Retinal pigment epithelial cell (primary cell): Measurements from ENCODE around the gene BACH2.
"Not testable (repeated sequence)": the region's sequence is repeated elsewhere in the genome, so short reads cannot be mapped to it uniquely, and the experiment has no call there.

Source experiments
- DNase-seq: peaks from one replicate; pipeline ENCODE4 v3.0.0-alpha.2; 2010; ENCODE audit warnings: low read depth
- H3K4me3 ChIP-seq: 2 replicates; pipeline ENCODE4 v1.5.1; 2011; ENCODE audit warnings: mild to moderate bottlenecking, low read length, control low read depth, moderate library complexity
- TF ChIP-seq, protein P1 (sequence below): conservative IDR thresholded peaks from 2 replicates; pipeline ENCODE4 v1.5.1; 2011; ENCODE audit warnings: low read depth, low read length, control low read depth, inconsistent platforms

The BACH2 gene

DNA sequence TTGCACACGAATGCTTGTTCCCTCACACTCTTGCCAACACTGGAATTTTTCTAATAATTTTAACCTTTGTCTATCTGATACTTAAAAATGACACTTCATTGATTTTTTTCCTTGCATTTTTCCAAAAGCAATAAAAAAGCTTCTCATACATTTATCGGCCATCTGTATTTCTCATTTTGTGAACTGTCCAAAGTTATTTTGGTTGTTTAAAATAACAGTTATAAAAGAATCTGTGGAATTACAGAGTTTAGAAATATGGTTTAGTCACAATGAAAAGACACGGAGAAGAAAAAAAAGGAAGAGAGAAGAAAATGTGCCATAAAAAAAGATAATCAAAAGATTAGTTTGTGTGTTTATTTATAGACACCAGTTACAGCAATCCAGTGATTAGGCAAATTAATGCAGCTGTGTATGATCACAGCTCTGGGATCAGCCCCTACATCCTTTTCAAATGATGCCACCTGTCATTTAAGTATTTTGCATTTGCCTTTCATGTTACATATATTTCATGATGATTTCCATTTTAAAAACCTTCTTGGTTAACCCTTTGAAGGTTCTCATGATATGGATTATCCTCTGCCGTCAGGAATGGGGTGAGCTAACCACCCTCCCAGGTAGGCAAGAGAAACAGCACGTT, 171.7 kb downstream of the BACH2 start:
- no peak overlapping the region for H3K4me3 ChIP-seq
- TF ChIP-seq, protein P1, sequence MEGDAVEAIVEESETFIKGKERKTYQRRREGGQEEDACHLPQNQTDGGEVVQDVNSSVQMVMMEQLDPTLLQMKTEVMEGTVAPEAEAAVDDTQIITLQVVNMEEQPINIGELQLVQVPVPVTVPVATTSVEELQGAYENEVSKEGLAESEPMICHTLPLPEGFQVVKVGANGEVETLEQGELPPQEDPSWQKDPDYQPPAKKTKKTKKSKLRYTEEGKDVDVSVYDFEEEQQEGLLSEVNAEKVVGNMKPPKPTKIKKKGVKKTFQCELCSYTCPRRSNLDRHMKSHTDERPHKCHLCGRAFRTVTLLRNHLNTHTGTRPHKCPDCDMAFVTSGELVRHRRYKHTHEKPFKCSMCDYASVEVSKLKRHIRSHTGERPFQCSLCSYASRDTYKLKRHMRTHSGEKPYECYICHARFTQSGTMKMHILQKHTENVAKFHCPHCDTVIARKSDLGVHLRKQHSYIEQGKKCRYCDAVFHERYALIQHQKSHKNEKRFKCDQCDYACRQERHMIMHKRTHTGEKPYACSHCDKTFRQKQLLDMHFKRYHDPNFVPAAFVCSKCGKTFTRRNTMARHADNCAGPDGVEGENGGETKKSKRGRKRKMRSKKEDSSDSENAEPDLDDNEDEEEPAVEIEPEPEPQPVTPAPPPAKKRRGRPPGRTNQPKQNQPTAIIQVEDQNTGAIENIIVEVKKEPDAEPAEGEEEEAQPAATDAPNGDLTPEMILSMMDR, result no peak
- no peak for DNase-seq

DNA sequence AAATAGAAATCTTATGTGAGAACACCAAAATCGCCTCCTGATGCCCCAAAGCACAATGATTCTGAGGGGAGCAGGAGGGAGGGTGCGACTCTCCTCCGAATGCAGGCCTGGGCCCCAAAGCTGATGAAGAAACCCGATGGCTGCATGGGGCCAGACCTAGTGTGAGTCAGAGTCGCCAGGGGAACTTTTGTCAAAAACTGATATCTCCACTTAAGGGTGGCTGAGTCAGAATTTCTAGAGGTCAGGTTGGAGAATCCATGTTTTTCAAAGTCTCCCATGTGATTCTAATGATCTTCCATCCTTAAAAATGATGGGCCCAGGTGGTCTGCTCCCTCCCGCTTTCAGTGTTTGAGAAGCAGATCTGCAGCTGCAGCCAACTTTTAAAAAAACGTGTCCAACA, 172.8 kb downstream of the BACH2 start:
- H3K4me3 ChIP-seq, result no peak overlapping the region
- TF ChIP-seq, protein P1, result no peak
- no peak for DNase-seq

DNA sequence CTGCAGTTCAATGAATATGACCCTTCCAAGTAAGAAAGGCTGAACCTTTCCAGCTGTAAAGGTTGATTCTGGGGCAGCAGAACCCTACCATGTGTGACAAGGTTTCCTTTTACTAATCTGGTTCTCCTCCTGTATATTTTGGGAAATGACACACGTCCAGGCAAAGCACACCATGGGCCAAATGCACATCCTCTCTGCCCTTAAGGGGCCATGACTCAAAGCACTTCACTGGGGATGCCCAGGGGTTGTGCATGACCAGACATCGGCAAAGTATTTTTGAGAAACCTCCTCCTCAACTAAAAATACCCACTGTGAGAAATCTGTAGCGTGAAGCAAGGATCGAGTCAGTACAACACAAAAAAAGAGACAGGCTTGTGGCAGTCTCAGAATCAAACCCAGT, 174.7 kb downstream of the BACH2 start:
- DNase-seq, result no peak
- H3K4me3 ChIP-seq, result no peak overlapping the region
- TF ChIP-seq, protein P1, result no peak

DNA sequence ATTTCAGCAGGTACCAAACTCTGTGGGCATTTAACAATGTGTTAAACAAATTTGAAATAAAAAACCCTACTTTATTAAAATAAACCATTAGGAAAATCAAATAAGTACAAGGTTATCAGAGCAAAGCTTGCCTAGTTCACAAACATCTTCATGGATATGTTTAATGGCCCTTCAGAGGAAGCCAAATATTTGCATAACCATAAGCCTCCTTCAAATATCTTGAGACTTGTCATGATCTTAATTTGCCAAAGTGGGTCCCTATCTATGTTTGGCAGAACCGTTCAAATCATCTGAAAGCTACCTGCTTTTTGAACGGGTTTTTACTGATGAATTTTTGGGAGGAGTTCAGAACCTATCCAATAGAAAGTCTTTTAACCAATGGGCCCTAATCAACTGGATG, 176.3 kb downstream of the BACH2 start:
- TF ChIP-seq, protein P1, result no peak
- no peak overlapping the region for H3K4me3 ChIP-seq
- no peak for DNase-seq

DNA sequence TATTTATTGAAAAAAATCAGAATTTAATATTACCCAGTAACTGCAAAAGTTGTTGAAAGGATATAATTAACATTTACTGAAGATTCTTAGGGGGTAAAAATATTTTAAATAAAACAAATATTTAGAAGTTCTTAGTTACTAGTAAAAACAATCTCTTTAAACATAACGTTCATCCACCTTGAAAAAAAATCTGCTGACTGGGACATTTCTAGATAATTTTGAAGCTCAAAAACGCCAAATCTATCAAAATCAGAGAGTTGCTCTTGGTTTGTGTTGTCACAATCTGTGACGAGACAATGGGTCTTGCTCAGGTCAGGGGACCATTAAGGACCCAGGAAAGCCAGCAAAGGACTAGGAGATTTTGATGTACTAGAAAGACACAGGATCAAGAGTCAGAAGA, 177.0 kb downstream of the BACH2 start:
- TF ChIP-seq, protein P1, result no peak
- no peak for DNase-seq
- no peak overlapping the region for H3K4me3 ChIP-seq

DNA sequence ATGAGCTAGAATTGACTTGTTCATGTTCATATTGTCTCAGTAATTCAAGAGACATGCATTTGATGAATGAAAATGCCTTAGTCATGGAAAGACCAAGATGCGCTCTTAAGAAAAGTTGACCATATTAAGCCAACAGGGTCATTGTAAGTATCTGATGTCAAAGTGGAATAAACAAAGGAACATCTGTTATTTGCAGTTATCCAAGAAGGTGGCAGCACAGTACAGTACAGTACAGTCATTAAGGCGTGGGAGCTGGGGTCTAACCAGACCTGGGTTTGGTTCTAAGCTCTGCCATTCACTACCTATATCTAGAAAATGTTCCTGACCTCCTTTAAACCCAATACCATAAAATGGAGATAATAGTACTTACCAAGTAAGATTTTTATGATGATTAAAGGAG, 178.1 kb downstream of the BACH2 start:
- H3K4me3 ChIP-seq, result no peak overlapping the region
- TF ChIP-seq, protein P1, result no peak
- no peak for DNase-seq

DNA sequence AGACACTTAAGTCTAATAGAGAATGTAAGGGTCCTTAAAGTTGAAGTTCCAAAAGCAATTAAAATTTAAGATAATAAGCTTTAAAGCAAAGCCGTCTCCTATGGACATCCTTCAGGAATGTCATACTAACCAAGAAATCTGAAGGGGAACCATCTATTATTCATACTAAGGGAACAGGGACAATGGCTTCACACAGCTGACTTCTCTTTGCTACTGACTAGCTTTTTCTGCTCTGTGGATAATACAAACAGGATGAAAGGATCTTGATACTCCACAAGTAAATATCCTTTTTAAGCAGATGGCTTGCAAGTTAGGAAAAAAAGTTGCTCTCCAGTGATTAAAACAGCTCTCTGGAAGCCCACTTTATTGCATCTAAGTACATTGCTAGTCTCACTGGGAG, 178.6 kb downstream of the BACH2 start:
- no peak overlapping the region for H3K4me3 ChIP-seq
- TF ChIP-seq, protein P1, result no peak
- DNase-seq, result no peak

DNA sequence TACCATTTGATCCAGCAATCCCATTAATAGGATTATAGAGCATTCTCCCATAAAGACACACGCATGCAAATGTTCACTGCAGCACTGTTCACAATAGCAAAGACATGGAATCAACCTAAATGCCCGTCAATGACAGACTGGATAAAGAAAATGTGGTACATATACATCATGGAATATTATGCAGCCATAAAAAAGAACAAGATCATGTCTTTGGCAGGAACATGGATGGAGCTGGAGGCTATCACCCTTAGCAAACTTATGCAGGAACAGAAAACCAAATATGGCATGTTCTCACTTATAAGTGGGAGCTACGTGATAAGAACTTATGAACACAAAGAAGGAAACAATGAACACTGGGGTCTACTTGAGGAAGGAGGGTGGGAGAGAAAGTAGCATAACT, 180.5 kb downstream of the BACH2 start:
- not testable (repeated sequence) for DNase-seq, H3K4me3 ChIP-seq
